ENCODE measurements around the gene PLEKHA3. TPM values are rescaled to one million over a fixed set of nuclear protein-coding genes. Genes with fewer than 3 reads are reported as not detected.
A peak's percentile ranks its signal among the peaks of the same experiment; 100 is the strongest.
"Not testable (repeated sequence)": the region's sequence is repeated elsewhere in the genome, so short reads cannot be mapped to it uniquely, and the experiment has no call there.

The PLEKHA3 gene
- total and polyA plus RNA-seq, 7 donors = 1.8 to 22.5 (median 13.0) TPM

GRCh38 chr2:178452870-178453269, 27.4 kb upstream of the PLEKHA3 start:
- Histone ChIP-seq H3K36me3 (peaks cover 0 to 11% (median 2%) of the 10 kb centered on the region in 4 donors), H3K27me3 (no peaks in the 10 kb centered on the region), H3K4me3 (no peak overlapping the region), H3K9me3 (no peaks in the 10 kb centered on the region), H3K4me1 (peaks cover 0 to 39% (median 30%) of the 10 kb centered on the region in 4 donors), H3K27ac (peak overlapping the region in 2 of 4 donors; percentile 97 to 98)
- intact Hi-C loops (cut with DNase I) = no loop called here
- WGBS, 2 donors = 20 to 68% methylated on average over 5 of the region's 5 CpGs
- TF ChIP-seq EP300 (IDR thresholded peaks at IDR 0.05) (no peak), POLR2AphosphoS5 (IDR thresholded peaks at IDR 0.05) (no peak), CTCF (IDR thresholded peaks at IDR 0.05) (no peak), POLR2A (IDR thresholded peaks at IDR 0.05) (no peak)
- no peak for DNase-seq

DNA sequence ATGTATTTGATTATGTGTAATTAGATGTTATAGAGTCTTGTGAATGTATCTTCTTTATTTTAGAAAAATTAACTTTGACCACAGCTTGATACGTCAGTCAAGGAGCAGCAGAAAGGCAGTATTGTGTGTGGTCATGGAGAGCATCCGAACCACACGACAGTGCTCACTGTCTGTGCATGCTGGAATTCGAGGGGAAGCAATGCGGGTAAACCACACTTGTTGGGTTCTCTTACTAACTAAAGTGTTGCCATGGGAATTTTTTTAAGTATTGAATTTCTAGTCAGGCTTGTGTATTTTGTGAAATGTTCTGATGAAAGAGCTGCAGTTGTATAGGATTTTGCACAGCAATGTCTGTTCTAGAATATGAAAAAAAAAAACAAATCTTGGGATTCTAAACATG, 24.3 kb upstream of the PLEKHA3 start:
- TF ChIP-seq POLR2AphosphoS5 (IDR thresholded peaks at IDR 0.05) (no peak), EP300 (IDR thresholded peaks at IDR 0.05) (no peak), POLR2A (IDR thresholded peaks at IDR 0.05) (no peak), CTCF (IDR thresholded peaks at IDR 0.05) (no peak)
- H3K9me3 ChIP-seq = no peaks in the 10 kb centered on the region
- 93% methylated on average over 5 of the region's 5 CpGs for WGBS, 2 donors

DNA sequence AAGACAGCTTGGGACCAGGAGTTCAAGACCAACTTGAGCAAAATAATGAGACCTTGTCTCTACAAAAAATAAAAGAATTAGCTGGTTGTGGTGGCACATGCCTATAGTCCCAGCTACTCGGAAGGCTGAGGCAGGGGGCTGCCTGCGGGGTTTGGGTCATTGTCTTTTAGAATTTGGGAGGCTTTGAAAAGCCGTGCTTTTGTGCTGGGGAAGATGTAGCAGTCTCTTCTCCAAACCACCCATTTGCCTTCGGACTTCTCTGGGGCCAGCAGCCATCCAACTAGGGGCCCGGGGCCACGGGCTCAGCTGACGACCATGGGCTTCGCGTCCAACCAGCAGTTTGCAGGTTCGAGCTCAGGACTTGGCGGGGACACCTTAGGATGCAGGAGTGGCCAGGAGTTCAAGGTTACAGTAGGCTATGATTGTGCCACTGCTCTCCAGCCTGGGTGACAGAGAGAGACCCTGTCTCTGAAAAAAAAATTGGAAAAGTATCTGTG, 22.8 kb upstream of the PLEKHA3 start:
- no peak overlapping the region for H3K27ac ChIP-seq
- H3K27me3 ChIP-seq = no peaks in the 10 kb centered on the region
- DNase-seq = no peak
- H3K4me3 ChIP-seq = no peak overlapping the region
- H3K9me3 ChIP-seq = no peaks in the 10 kb centered on the region
- TF ChIP-seq POLR2A (IDR thresholded peaks at IDR 0.05) (no peak), CTCF (IDR thresholded peaks at IDR 0.05) (no peak), EP300 (IDR thresholded peaks at IDR 0.05) (no peak), POLR2AphosphoS5 (IDR thresholded peaks at IDR 0.05) (no peak)
- WGBS, 2 donors = 92 to 94% methylated on average over 11 of the region's 11 CpGs
- intact Hi-C loops (cut with DNase I) = no loop called here
- no peaks in the 10 kb centered on the region for H3K36me3 ChIP-seq
- peaks cover 0 to 3% (median 0%) of the 10 kb centered on the region in 4 donors for H3K4me1 ChIP-seq

More for the DNA sequence above, 24.3 kb upstream of the PLEKHA3 start:
- H3K27me3 ChIP-seq = no peaks in the 10 kb centered on the region
- no peak overlapping the region for H3K4me3 ChIP-seq
- intact Hi-C loops (cut with DNase I) = no loop called here
- no peak for DNase-seq
- H3K36me3 ChIP-seq = no peaks in the 10 kb centered on the region
- H3K27ac ChIP-seq = no peak overlapping the region
- peaks cover 0 to 14% (median 7%) of the 10 kb centered on the region in 4 donors for H3K4me1 ChIP-seq

DNA sequence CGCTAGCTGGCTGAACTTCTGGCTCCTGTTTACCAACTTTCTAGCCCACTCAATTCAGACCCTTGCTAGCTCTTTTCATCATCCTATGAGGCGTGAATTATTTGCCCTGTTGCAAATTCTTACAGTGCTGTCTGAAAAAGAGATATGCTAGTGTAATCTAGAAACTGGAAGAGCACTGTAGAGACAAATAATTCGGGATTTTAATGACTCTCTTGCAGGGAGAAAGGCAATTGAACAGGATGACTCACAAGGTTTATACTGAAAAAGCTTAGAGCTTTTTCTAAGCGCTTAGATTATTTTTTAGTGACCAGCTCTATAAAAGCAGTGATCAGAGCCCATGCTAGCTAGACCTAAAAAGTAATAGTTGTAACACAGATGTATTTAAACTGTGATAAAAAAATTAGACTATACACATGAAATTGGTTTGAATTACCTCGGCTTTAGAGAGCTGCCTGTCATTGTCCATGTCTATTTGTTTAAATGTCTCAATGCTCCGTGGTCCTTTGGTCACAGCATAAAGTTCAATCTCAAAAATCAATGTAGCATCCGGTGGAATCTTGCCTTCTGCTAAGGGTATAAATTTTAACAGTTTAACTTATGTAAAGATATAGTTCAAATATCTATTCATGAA, 10.9 kb upstream of the PLEKHA3 start:
- no peaks in the 10 kb centered on the region for H3K27me3 ChIP-seq
- intact Hi-C loops (cut with DNase I) = no loop called here
- no peak for DNase-seq
- TF ChIP-seq POLR2AphosphoS5 (IDR thresholded peaks at IDR 0.05) (no peak), POLR2A (IDR thresholded peaks at IDR 0.05) (no peak), CTCF (IDR thresholded peaks at IDR 0.05) (no peak), EP300 (IDR thresholded peaks at IDR 0.05) (no peak)
- peaks cover 0 to 33% (median 0%) of the 10 kb centered on the region in 4 donors for H3K36me3 ChIP-seq
- H3K27ac ChIP-seq = no peak overlapping the region
- no peaks in the 10 kb centered on the region for H3K9me3 ChIP-seq
- H3K4me1 ChIP-seq = peaks cover 0 to 6% (median 3%) of the 10 kb centered on the region in 4 donors
- 82 to 91% methylated on average over 7 of the region's 7 CpGs for WGBS, 2 donors
- H3K4me3 ChIP-seq = no peak overlapping the region

GRCh38 chr2:178471313-178471712, 8.9 kb upstream of the PLEKHA3 start:
- H3K9me3 ChIP-seq; DNase-seq; H3K27ac ChIP-seq; H3K4me3 ChIP-seq; intact Hi-C loops (cut with DNase I); H3K4me1 ChIP-seq; H3K27me3 ChIP-seq: not testable (repeated sequence)
- 93 to 97% methylated on average over 5 of the region's 5 CpGs for WGBS, 2 donors
- H3K36me3 ChIP-seq = peaks cover 0 to 17% (median 0%) of the 10 kb centered on the region in 4 donors
